NOMO-1 treated with dmso at 0.1 percent for 144 hours (cell line): ENCODE measurements around the gene PADI2.

Experiments
- DNase-seq: peaks from one replicate; lab custom pipeline; 2025; ENCODE audit not compliant: unreplicated experiment; lab: John Stamatoyannopoulos, UW

PADI2 gene

DNA sequence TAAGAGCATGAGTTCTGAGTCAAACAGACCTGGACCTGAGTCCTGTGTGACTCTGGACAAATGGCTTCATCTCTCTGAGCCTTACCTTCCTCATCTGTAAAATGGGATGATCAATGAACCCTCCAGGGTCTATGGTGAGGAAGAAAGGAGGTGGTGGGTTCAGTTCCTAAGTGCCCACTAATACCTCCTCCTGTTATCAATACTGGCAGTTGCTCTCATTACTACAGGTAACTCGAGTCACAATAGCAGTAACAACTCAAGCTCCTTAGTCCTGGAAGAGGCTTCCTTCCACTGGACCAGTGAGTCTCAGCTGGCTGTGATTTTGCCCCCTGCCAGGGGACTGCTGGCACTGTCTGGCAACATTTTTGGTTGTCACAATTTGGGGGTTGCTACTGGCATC lies 2.6 kb downstream of the PADI2 start:
- DNase-seq = no peak

DNA sequence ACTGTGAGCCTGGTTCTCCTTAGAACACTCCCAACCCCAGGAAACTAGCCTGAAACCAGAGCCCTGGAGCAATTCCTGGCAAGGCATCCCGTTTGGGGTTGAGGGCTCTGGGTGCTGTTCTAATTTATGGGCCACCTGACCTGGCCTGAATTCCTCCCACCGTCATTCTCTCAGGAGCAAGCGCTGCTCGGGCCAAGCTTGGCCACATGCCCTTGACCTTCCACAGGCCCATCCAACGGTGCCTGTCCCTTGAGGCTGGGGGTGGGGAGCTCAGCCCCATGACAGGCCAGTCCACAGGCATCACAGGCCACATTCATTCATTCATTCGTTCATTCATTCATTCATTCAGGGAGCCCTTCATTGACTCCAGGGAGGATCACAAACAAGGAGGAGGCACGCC lies 5.3 kb downstream of the PADI2 start:
- no peak for DNase-seq

DNA sequence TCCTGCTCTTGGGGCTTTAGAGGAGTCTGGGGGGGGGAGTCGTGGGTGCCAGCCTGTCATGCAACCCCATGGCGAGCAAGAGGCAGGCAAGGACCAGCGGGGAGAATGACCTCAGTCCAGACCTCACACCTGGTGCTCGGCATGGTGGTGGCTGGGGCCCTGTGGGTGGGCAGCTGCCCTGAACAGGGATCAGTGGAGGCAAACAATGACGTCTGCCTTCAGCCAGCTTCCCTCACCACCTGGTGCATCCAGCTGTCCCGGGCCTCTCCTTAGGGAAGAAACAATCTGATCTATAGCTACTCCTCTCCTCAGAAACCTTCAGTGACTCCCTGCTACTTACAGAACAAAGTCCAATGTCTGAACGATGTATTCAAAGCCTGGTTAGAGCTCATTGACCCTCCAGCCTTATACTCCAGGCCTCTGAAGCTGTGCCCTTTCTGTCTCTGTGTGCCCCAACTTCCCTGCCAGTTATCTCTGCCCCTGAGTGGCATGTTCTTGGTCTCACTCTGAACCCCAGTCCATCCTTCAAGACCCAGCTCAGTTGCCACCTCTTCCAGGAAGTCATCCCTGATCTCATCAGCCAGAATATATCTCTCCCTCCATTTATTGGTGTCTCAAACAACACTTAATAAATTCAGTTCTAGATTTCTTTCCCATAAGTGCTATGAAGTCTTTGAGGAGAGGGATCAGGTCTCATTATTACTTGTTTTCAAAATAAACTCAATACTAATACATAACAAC lies 6.6 kb downstream of the PADI2 start:
- no peak for DNase-seq

DNA sequence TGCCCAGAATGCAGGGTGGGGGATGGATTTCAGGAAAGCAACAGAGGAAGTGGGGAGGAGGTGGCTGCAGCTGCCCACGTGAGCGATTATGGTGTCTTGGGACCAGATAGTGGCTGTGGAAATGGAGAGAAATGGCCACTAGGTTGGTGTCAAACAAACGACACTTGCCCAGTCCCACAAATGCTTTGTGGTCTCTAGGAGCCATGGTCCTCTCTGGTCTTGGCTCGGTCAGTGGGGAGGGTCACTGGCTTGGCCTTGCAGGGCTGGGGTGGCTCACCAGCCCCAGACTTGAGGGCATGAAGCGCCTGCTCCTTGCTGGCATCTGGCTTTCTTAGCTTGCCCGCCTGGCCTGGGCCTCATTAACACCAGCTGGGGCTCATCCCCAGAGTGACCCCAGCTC lies 7.2 kb downstream of the PADI2 start:
- DNase-seq = no peak

DNA sequence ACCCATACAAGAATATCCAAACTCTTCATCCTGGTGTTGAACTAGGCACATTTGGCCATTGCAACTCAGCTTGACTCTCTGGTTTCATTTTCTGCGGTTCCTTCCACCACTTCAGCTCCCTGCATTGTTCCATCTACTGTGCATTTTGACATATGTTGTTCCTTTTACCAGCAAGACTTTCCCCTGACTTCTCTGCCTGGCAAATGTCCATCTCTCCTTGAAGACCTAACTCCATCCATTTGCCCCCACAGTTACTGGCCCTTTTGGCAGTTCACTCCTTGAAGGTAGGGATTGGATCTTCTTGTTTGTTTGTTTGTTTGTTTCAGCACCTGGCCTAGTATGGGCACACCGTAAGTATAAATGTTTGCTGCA lies 8.7 kb downstream of the PADI2 start:
- no peak for DNase-seq

DNA sequence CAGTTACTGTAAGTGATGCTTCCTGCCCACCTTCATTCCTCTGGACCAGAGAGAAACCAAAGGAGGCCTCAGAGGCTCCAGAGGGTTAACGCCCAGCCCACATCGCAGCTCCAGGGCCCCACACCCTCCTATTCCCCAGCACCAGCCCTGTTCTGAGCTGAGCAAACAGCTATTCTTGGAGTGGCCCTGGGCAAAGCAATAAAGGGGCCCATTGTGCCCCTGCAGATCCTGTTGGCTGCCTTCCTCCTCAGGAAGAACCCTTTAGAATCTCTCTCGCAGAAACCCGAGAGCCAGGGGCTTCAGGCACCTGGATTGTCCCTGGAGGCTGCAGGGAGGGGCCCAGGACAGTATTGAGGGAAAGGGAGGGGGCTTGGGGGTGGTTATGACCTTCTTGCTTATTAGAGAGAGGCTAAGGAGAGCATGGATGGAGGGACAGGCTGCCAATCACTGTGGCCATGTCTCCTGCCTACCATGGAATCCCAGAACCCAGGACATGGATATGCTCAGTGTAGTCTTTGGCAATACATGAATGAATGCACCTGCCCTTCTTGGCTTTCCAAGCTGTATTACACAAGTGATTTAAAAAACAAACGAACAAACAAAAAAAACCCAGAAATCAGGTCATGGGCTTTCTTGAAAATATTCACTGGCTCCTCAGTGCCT lies 9.2 kb downstream of the PADI2 start:
- no peak for DNase-seq

DNA sequence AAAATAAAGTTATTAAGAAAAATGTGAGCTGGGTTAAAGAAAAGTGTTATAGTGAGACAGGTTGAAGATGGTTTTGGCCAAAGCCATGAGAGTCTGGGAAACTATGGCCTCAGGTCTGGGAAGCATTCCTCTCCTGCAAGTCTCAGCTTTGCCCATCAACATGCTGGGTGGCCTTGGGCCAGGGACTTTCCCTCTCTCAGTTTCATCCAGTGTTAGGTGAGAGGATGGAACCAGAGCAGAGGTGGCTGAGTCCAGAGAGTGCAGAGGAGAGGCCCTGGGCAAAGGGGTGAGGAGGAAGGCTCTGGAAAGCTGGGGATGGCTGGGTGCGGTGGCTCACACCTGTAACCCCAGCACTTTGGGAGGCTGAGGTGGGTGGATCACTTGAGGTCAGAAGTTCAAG lies 10.5 kb downstream of the PADI2 start:
- no peak for DNase-seq

DNA sequence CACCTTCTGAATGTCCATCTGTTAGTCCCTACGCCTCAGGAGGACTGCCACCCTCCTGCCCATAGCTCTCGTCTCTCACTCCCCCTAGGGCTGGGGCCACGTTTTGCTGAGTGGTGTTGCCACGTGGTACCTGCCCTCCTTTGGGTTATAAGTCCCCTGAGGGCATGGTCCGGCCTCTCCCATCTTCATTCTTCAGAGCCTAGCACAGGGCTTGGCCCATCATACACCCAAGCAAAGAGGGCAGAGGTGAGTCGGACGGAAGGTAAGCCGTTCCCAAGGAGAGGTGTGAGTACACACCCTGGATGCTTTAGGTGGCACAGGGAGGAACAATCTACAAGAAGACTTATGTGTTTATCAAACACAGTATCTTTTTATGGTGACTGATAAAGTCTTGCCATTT lies 10.9 kb downstream of the PADI2 start:
- DNase-seq = no peak

DNA sequence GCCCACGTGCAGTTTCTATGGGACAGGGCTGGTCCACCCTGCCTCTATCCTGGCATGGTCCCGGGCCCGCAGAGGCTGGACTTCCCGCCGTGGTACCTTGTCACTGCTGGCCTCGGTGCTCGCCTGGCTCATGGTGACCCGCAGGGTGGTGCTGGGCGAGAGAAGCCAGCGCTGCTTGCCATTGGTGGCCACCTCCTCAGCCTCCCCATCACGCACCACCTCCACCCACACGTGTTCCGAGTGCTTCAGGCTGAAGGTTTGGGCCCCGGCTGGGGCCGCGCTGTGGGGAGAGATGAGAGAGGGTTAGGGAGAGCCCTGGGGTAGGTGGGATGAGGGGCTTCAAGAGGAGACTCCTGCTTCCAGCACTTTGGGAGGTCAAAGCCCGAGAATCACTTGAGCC lies 14.5 kb downstream of the PADI2 start:
- no peak for DNase-seq

DNA sequence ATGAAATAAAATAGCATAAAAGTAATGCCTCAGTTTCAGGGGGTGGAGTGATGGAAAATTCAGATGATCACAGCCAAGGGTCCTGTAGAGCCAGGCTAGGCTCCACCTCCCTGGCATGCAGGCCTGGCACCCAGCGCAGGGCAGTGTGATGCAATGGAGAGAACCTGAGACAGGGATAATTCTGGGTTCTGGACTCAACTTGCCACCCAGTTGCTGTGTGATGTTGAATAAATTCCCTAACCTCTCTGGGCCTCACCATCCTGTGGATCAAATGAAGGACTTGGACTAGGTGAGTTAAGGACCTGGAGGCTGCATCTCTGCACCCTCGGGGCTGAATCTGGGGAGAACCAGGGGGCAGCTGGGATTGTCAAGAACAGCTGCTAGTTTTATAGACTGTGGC lies 17.0 kb downstream of the PADI2 start:
- no peak for DNase-seq

DNA sequence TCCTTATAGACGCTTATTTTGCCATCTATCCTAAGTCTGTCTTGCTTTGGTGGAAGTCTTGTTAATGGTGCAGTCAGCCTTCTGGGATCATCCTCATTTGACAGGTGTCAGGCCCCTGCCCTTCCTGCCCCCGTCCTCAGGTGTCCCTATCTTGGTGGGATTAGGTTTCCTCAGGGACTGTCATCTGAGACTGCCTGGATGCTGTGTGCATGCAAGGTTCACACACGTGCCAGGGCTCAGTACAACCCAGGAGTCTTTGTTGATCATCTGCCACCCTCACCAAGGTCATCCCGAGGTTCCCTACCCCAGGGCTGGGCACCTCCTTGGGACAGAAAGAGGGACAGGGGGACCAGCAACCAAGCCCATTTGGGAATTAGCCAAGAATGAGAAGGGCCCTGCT lies 18.0 kb downstream of the PADI2 start:
- no peak for DNase-seq

DNA sequence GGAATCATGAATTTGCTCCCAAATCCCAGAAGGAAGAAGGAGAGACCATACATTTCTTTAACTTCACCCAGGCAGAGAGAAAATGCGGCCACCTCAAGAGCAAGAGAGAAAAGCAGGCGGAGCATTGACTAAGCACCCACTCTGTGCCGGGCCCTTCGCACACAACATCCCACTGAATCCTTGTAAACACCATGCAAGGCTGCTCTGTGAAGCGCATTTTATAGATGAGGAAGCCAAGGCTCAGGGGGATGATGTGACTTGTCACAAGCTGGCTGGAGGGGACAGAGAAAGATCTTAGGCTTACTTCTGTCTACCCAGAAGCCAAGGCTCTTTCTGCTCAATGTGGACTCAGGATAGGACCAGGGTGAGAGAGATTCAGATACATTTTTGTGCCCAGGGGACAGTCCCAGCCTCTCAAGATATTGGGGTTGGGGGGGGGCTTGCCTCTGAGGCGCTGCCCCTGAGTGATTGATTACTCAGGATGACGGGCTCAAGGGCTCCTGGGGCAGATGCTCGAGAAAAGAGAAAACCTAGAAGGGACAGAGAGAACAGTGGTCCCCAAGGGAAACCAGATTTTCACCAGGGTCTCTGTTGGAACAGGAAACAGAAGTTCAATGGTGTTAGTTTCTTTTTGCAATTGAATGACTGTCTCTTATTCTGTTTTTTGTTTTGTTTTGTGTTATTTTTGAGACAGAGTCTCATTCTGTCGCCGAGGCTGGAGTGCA lies 19.5 kb downstream of the PADI2 start:
- DNase-seq = no peak

DNA sequence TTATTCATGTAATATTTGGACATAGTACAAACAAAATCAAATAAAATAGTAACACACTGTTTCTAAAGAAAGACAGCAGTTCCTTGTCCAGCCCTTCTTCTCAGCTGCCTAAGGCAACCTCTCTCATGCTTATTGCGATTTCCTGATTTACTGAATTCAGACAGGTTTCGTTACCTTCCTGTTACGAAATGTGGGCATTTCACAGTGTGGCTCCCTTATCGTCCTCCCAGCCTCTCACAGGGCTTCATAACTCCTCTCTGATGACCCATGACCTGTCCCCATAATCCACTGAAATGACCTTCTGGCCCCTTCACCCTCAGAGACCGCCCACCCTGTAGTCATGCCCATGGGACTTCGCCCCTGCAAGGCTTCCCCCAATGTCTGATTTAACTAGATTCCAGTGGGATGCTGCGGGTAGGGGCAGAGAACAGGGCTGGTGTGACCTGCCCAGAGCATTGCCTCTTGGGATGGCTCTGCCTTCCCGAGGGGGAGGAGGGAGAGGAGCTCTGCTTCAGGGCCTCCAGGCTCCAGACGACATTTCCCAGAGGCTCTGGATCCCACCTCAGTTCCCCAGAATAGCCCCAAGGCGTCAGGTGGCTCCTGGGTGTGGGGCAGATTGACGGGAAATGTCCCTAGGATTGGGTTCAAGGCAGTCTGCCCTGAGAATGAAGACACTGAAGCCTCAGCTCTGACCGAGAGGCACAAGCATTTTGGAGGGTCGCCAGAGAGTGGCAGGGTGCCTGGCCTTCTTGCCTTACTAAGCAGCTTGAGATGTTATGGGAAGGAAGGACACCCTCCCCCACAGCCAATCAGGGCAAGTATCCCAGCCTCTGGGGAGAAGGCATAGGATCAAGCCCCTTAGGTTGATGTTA lies 20.6 kb downstream of the PADI2 start:
- DNase-seq = peak; percentile 41

DNA sequence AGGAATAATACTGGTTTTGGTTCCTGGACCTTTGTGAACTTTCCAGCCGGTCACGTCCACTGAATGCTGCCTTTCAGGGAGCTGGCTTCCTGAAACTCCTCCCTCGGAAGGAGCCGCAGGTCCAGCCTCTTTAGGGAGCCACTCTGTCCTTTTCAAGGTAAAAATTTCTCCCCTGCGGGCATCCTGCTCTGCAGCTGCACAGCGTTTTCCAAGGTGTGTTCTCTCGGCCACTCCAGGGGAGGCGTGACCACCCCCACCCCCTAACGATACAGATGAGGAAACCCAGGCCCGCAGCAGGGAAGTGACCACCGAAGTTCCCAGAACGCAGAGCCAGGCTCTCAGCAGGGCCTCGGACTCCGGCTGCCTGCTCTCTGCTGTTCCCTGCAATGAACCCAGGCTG lies 21.5 kb downstream of the PADI2 start:
- no peak for DNase-seq

DNA sequence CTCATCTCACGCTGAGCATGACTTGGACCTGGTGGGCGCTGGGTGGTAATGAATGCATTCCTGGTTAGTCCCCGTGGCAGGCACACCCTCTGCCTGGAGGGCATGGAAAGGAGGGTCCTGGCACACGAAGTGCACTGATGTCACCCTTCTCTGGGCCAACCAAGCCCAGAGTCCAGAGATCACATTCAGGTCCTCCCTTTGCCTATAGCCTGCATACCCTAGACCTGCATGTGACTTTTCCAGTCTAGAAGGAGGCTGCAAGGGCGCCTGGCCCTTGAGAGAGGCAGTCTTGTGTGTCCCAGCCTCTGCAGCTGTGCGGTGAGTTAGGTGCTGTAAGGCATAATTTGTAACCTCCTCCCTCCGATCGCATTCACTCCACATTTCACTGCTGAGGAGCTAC lies 22.1 kb downstream of the PADI2 start:
- DNase-seq = no peak

DNA sequence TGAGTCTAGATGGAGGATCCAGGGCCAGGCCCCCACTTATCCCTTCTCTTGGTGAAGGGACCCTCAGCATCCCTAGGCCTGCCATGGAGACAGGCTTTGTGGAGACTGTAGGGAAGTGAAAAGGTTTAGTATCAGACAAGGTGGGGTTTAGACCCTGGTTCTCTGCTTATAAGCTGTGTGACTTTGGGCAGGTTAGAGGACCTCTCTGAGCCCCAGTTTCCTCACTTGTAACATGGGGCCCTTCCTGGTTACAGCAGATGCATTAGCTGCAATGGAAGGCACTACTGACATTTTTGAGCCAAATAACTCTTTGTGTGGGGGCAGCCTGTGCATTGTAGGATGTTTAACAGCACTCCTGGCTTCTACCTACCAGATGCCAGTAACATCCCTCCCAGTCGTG lies 22.7 kb downstream of the PADI2 start:
- DNase-seq = no peak

DNA sequence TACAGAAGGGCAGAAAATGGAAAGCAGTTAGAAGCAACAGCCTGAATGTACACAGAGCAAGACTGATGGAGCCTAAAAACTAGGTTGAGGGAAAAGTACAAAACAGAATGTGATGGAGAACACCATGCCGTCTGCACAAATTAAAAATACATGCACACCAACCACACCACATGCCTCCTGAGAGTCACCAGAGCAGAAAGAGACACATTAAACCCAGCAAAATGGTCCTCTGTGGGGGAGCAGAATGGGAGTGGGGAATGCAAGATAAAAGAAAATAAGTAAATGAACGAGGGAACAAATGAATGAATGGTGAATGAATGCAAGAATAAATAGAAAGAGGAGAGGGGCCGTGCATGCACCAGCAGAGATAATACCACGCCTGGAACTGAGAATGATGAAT lies 24.1 kb downstream of the PADI2 start:
- DNase-seq = no peak

DNA sequence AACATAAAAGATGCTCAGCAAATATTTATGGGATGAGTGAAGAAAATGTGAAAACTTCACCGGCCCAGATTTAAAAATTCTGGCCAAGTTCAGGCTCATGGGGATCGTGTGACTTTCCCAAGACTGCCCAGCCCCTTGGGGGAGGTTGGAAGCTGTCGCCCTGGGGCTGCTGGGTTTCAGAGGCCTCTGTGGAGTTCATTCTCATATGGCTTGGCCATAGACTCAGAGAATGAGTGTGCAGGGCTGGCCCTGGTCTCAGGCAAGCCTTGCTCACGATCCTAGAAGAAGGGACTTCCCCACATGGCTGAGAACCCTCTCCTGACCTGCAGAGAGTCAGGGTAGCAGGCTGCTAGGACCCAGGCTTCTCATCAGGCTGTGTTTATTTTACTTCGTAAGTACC lies 24.6 kb downstream of the PADI2 start:
- no peak for DNase-seq

DNA sequence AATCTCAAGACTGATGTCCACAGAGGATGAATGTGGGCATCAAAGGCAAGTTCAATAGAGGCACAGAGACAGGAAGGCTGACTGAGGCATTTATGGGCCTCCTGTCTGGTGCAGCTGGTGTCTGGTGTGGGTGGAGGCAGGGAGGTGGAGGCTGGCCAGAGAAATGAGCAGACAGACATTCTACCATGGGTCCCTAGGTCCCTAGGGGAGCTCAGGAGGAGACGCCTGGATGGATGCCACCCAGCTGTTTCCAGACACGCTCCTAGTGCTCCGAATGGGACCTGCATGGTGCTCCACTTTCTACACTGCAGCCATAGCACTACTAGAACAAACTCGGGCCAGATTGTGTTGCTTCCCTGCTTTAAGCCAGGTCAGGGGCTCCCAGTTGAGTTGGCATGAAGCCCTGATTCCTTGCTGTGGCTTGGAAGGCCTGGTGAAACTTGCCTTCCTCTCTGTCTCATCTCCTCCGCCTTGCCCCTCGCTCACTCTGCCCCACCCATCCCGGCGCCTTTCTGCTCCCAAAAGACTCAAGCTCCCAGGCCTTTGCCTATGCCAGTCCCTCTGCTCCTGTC lies 25.3 kb downstream of the PADI2 start:
- DNase-seq = no peak

DNA sequence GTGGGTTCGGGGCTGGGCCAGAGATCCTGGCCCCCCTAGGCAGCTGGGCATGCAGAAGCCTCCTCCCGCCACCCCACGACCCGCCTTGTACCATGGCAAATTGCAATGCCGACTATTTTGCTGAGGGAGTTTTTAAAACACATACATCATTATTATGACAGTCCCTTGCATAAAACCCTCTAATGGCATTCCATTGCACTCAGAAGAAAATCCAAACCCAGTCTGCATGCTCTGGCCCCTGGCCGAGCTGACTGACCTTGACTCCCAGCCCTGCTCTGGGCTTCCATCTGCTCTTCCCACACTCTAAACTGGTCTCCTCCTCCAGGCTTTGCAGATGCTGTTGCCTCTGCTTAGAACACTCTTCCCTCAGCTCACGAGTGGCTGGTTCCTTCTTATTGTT lies 28.0 kb downstream of the PADI2 start:
- DNase-seq = no peak

DNA sequence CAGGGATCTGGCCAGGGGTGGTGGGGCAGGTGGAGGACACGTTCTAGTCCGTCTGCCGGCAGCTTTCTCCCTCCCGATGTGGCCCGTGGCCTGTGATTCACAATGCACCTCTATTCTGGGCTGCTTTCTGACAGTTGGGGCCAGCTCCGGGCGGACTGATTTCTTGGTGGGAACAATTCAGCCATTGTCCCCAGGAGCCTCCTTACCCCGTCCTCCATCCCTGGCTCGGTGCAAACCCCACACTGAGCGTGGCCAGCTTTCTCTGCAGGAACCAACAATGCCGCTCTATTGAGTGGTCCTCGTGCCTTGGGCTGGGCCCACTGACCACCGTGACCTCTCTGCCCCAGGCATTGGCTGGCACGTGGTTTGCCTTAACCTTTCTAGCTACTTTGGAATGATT lies 29.7 kb downstream of the PADI2 start:
- DNase-seq = no peak
